CD8-positive, alpha-beta memory T cell (primary cell): Measurements from ENCODE around the gene CLTCL1. TPM values are rescaled to one million over a fixed set of nuclear protein-coding genes. Genes with fewer than 3 reads are reported as not detected.
A peak's percentile ranks its signal among the peaks of the same experiment; 100 is the strongest.
"Not testable (repeated sequence)": the region's sequence is repeated elsewhere in the genome, so short reads cannot be mapped to it uniquely, and the experiment has no call there.

ENCODE experiments used
- CTCF ChIA-PET: fragments of 350-600 bp; sonication (Branson Sonifier 250); formaldehyde crosslinking; loops from one replicate; lab custom pipeline; 2021; ENCODE audit warnings: antibody characterized with exemption; lab: Charles Lee
- POLR2A ChIA-PET: fragments of 350-600 bp; sonication (Branson Sonifier 250); formaldehyde crosslinking; loops from one replicate; lab custom pipeline; 2021; ENCODE audit warnings: antibody characterized with exemption; lab: Charles Lee
- DNase-seq, 5 donors: peaks; one replicate each; pipeline versions ENCODE4 v3.0.0 to v3.0.0-alpha.2; 2020 to 2022; ENCODE audit warnings: mixed read lengths in 1 of 5
- H3K27ac ChIP-seq: one replicate; pipeline ENCODE4 v1.7.0; 2013; ENCODE audit warnings: low read depth, mild to moderate bottlenecking, low read length, moderate library complexity
- H3K27me3 ChIP-seq: 2 replicates; pipeline ENCODE4 v1.7.0; 2013; ENCODE audit warnings: low read length, mild to moderate bottlenecking; ENCODE audit not compliant: insufficient read depth, poor library complexity, severe bottlenecking
- H3K36me3 ChIP-seq: 2 replicates; pipeline ENCODE4 v1.7.0; 2013; ENCODE audit warnings: mild to moderate bottlenecking, low read length, moderate library complexity; ENCODE audit not compliant: insufficient read depth
- H3K4me1 ChIP-seq: 2 replicates; pipeline ENCODE4 v1.7.0; 2013; ENCODE audit warnings: mild to moderate bottlenecking, low read length, moderate library complexity; ENCODE audit not compliant: insufficient read depth
- H3K4me3 ChIP-seq: 2 replicates; pipeline ENCODE4 v1.7.0; 2013; ENCODE audit warnings: mild to moderate bottlenecking, low read length
- H3K9me3 ChIP-seq: 2 replicates; pipeline ENCODE4 v1.7.0; 2013; ENCODE audit warnings: mild to moderate bottlenecking, low read length
- H3K27ac Mint-ChIP-seq, 8 donors: one replicate each; pipeline ENCODE4 v1.8.0; 2020 to 2021; ENCODE audit warnings: mixed read lengths in 8 of 8, mild to moderate bottlenecking in 6 of 8, inconsistent platforms in 3 of 8, moderate library complexity in 3 of 8
- H3K27me3 Mint-ChIP-seq, 2 donors: one replicate each; pipeline ENCODE4 v1.8.0; 2020 to 2021; ENCODE audit warnings: mixed read lengths in 2 of 2, mild to moderate bottlenecking in 1 of 2, moderate library complexity in 1 of 2
- H3K36me3 Mint-ChIP-seq, 3 donors: one replicate each; pipeline ENCODE4 v1.8.0; 2020 to 2021; ENCODE audit warnings: mixed read lengths in 3 of 3, inconsistent platforms in 1 of 3, mild to moderate bottlenecking in 1 of 3
- H3K4me1 Mint-ChIP-seq, 3 donors: one replicate each; pipeline ENCODE4 v1.8.0; 2020 to 2021; ENCODE audit warnings: mixed read lengths in 3 of 3, inconsistent platforms in 1 of 3, mild to moderate bottlenecking in 1 of 3
- H3K4me3 Mint-ChIP-seq, 7 donors: one replicate each; pipeline ENCODE4 v1.8.0; 2020 to 2021; ENCODE audit warnings: mixed read lengths in 7 of 7, mild to moderate bottlenecking in 6 of 7, moderate library complexity in 4 of 7, inconsistent platforms in 2 of 7
- H3K9me3 Mint-ChIP-seq, 5 donors: one replicate each; pipeline ENCODE4 v1.8.0; 2020 to 2022; ENCODE audit warnings: mixed read lengths in 5 of 5, mild to moderate bottlenecking in 3 of 5, moderate library complexity in 2 of 5, inconsistent platforms in 1 of 5
- polyA plus RNA-seq: library from polyadenylated mRNA; unstranded; fragments of 300-500 nt; fragmentation: Illumina TruSeq; gene quantifications from one replicate; pipeline ENCODE4 v1.2.3, GENCODE V29; 2021
- total RNA-seq, 2 experiments: library from RNA; stranded (reverse); gene quantifications; one replicate each; pipeline ENCODE4 v1.2.3, GENCODE V29; 2021

The CLTCL1 gene
- total and polyA plus RNA-seq, 3 experiments from 2014 or later = 0.51 to 0.88 (median 0.58) TPM

- H3K4me3 Mint-ChIP-seq, DNase-seq, H3K9me3 Mint-ChIP-seq, H3K4me1 ChIP-seq, POLR2A ChIA-PET, H3K36me3 ChIP-seq, H3K9me3 ChIP-seq, H3K27me3 ChIP-seq, H3K4me3 ChIP-seq, H3K36me3 Mint-ChIP-seq, H3K27me3 Mint-ChIP-seq, CTCF ChIA-PET, H3K27ac ChIP-seq, H3K4me1 Mint-ChIP-seq, H3K27ac Mint-ChIP-seq: not testable (repeated sequence)
Observed at GRCh38 chr22:19306535-19306934, 15.0 kb upstream of the CLTCL1 start.

GRCh38 chr22:19304547-19304946 lies 13.0 kb upstream of the CLTCL1 start:
- no peaks in the 10 kb centered on the region for H3K27me3 ChIP-seq
- DNase-seq = no peak
- ChIA-PET POLR2A (interaction anchor here (0.6 kb wide), 1 partner anchor 227 kb away, joined by 4 read pairs; no protein-coding TSS in a partner anchor), CTCF (no interaction called here)
- no peak overlapping the region for H3K27ac ChIP-seq
- H3K4me1 ChIP-seq = no peaks in the 10 kb centered on the region
- no peak overlapping the region for H3K4me3 Mint-ChIP-seq
- H3K9me3 ChIP-seq = no peaks in the 10 kb centered on the region
- no peaks in the 10 kb centered on the region for H3K36me3 Mint-ChIP-seq
- H3K4me1 Mint-ChIP-seq = no peaks in the 10 kb centered on the region
- peaks cover 2 to 11% of the 10 kb centered on the region in 2 donors for H3K27me3 Mint-ChIP-seq
- H3K4me3 ChIP-seq = no peak overlapping the region
- H3K9me3 Mint-ChIP-seq = no peaks in the 10 kb centered on the region
- H3K27ac Mint-ChIP-seq = no peak overlapping the region
- no peaks in the 10 kb centered on the region for H3K36me3 ChIP-seq

- H3K4me1 ChIP-seq = no peaks in the 10 kb centered on the region
- Mint-ChIP-seq H3K9me3 (no peaks in the 10 kb centered on the region), H3K27me3 (peaks cover 2 to 11% of the 10 kb centered on the region in 2 donors), H3K36me3 (no peaks in the 10 kb centered on the region), H3K4me3 (no peak overlapping the region), H3K27ac (no peak overlapping the region), H3K4me1 (no peaks in the 10 kb centered on the region)
- H3K27me3 ChIP-seq = no peaks in the 10 kb centered on the region
- no peaks in the 10 kb centered on the region for H3K36me3 ChIP-seq
- CTCF ChIA-PET = no interaction called here
- POLR2A ChIA-PET = no interaction called here
- DNase-seq = no peak
- no peak overlapping the region for H3K4me3 ChIP-seq
- H3K9me3 ChIP-seq = no peaks in the 10 kb centered on the region
- no peak overlapping the region for H3K27ac ChIP-seq
Observed at GRCh38 chr22:19303785-19304184, 12.3 kb upstream of the CLTCL1 start.

- H3K36me3 Mint-ChIP-seq = peaks cover 0 to 3% (median 0%) of the 10 kb centered on the region in 3 donors
- H3K27ac Mint-ChIP-seq = no peak overlapping the region
- DNase-seq = no peak
- no peaks in the 10 kb centered on the region for H3K27me3 ChIP-seq
- H3K4me3 Mint-ChIP-seq = no peak overlapping the region
- H3K4me1 ChIP-seq = peaks cover 13% of the 10 kb centered on the region
- H3K27ac ChIP-seq = no peak overlapping the region
- H3K27me3 Mint-ChIP-seq = peaks cover 8 to 19% of the 10 kb centered on the region in 2 donors
- H3K9me3 ChIP-seq = no peaks in the 10 kb centered on the region
- ChIA-PET CTCF (interaction anchor here (1.1 kb wide), 1 partner anchor 151 kb away, joined by 4 read pairs; the partner anchor contains the start of gene ESS2), POLR2A (no interaction called here)
- no peaks in the 10 kb centered on the region for H3K9me3 Mint-ChIP-seq
- no peaks in the 10 kb centered on the region for H3K36me3 ChIP-seq
- no peak overlapping the region for H3K4me3 ChIP-seq
- peaks cover 9 to 15% (median 11%) of the 10 kb centered on the region in 3 donors for H3K4me1 Mint-ChIP-seq
Observed at GRCh38 chr22:19295733-19296132, 4.2 kb upstream of the CLTCL1 start.

GRCh38 chr22:19292458-19293230 lies 1.1 kb upstream of the CLTCL1 start:
- Histone ChIP-seq H3K4me1 (peaks cover 17% of the 10 kb centered on the region), H3K27me3 (no peaks in the 10 kb centered on the region), H3K4me3 (peak overlapping the region; percentile 69), H3K9me3 (no peaks in the 10 kb centered on the region), H3K27ac (peak overlapping the region; percentile 71), H3K36me3 (no peaks in the 10 kb centered on the region)
- Mint-ChIP-seq H3K9me3 (no peaks in the 10 kb centered on the region), H3K4me1 (peaks cover 23 to 30% (median 28%) of the 10 kb centered on the region in 3 donors), H3K27ac (peak overlapping the region in 5 of 8 donors; percentile 76 to 91 (median 86)), H3K36me3 (peaks cover 0 to 3% (median 0%) of the 10 kb centered on the region in 3 donors), H3K4me3 (peak overlapping the region; percentile 88 to 97 (median 91)), H3K27me3 (peaks cover 16 to 28% of the 10 kb centered on the region in 2 donors)
- ChIA-PET CTCF (interaction anchor here (1.5 kb wide), 1 partner anchor 148 kb away, joined by 4 read pairs; the partner anchor contains the start of gene ESS2), POLR2A (interaction anchor here (0.5 to 1.5 kb wide), 3 partner anchors 18 to 1722 kb away, joined by 3 read pairs; partner anchors contain the start of gene CDC45)
- DNase-seq = no peak

- peaks cover 23 to 30% (median 28%) of the 10 kb centered on the region in 3 donors for H3K4me1 Mint-ChIP-seq
- H3K4me1 ChIP-seq = peaks cover 17% of the 10 kb centered on the region
- peak in 3 of 5 donors; percentile 27 to 57 (median 40) for DNase-seq
- peak overlapping the region; percentile 85 to 89 (median 87) for H3K4me3 Mint-ChIP-seq
- H3K27ac ChIP-seq = peak overlapping the region; percentile 39
- POLR2A ChIA-PET = interaction anchor here (1.5 kb wide), 1 partner anchor 188 kb away, joined by 3 read pairs; the partner anchor contains the start of gene CDC45
- peaks cover 0 to 3% (median 0%) of the 10 kb centered on the region in 3 donors for H3K36me3 Mint-ChIP-seq
- H3K27ac Mint-ChIP-seq = peak overlapping the region in 5 of 8 donors; percentile 26 to 85 (median 76)
- no peaks in the 10 kb centered on the region for H3K9me3 Mint-ChIP-seq
- H3K36me3 ChIP-seq = no peaks in the 10 kb centered on the region
- H3K9me3 ChIP-seq = no peaks in the 10 kb centered on the region
- CTCF ChIA-PET = interaction anchor here (1.0 kb wide), 1 partner anchor 9 kb away, joined by 3 read pairs; no protein-coding TSS in a partner anchor
- peaks cover 12 to 35% of the 10 kb centered on the region in 2 donors for H3K27me3 Mint-ChIP-seq
- H3K27me3 ChIP-seq = no peaks in the 10 kb centered on the region
- H3K4me3 ChIP-seq = peak overlapping the region; percentile 52
Observed at GRCh38 chr22:19291218-19291579, 320 bp downstream of the CLTCL1 start.

- Histone ChIP-seq H3K27me3 (no peaks in the 10 kb centered on the region), H3K27ac (peak overlapping the region; percentile 39), H3K4me1 (peaks cover 17% of the 10 kb centered on the region), H3K4me3 (peak overlapping the region; percentile 52), H3K9me3 (no peaks in the 10 kb centered on the region), H3K36me3 (no peaks in the 10 kb centered on the region)
- Mint-ChIP-seq H3K4me3 (peak overlapping the region; percentile 85 to 89 (median 87)), H3K27ac (peak overlapping the region; percentile 26 to 85 (median 56)), H3K4me1 (peaks cover 23 to 30% (median 28%) of the 10 kb centered on the region in 3 donors), H3K36me3 (peaks cover 0 to 3% (median 0%) of the 10 kb centered on the region in 3 donors), H3K27me3 (peaks cover 11 to 29% of the 10 kb centered on the region in 2 donors), H3K9me3 (no peaks in the 10 kb centered on the region)
- peak in 1 of 5 donors; percentile 3 for DNase-seq
- ChIA-PET CTCF (interaction anchor here (1.0 kb wide), 1 partner anchor 9 kb away, joined by 3 read pairs; no protein-coding TSS in a partner anchor), POLR2A (no interaction called here)
Observed at GRCh38 chr22:19290400-19291217, 910 bp downstream of the CLTCL1 start.
